ENCODE results near the gene UGT1A9.

DNA sequence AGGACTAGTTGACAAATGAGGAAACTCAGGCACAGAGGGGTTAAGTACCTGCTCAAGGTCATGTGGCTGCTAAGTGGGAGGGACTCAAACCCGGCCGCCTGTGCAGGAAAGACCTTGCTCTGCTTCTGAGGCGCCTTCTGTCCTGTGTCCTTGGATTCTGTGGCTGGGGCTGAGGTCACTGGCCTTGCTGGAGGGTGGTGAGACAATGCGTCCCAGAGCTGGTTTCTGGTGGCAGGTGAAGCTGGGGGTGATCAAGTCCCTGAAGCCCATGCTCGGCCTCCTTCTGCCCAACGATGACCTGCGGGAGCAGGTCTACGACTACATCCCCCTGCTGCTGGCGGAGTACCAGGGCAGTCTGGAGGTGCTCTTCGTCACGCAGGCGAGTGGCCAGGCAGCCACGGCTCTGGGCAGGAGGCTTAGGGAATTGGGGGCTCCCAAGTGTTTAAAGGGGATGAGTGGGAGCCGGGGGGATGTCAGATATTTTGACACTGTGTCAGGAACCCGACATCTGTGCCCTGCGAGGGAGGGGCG lies 122.5 kb downstream of the UGT1A9 start:
- TF ChIP-seq, protein P1, sequence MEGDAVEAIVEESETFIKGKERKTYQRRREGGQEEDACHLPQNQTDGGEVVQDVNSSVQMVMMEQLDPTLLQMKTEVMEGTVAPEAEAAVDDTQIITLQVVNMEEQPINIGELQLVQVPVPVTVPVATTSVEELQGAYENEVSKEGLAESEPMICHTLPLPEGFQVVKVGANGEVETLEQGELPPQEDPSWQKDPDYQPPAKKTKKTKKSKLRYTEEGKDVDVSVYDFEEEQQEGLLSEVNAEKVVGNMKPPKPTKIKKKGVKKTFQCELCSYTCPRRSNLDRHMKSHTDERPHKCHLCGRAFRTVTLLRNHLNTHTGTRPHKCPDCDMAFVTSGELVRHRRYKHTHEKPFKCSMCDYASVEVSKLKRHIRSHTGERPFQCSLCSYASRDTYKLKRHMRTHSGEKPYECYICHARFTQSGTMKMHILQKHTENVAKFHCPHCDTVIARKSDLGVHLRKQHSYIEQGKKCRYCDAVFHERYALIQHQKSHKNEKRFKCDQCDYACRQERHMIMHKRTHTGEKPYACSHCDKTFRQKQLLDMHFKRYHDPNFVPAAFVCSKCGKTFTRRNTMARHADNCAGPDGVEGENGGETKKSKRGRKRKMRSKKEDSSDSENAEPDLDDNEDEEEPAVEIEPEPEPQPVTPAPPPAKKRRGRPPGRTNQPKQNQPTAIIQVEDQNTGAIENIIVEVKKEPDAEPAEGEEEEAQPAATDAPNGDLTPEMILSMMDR (IDR thresholded peaks at IDR 0.05; ENCODE audit: poor library complexity), result no peak
- TF ChIP-seq EZH2phosphoT487 (IDR thresholded peaks at IDR 0.05; ENCODE audit: low read depth, severe bottlenecking, unreplicated experiment) (no peak), EZH2 (IDR thresholded peaks at IDR 0.05; ENCODE audit: borderline replicate concordance) (no peak)

Measured in hepatocyte (in vitro differentiated cells).